GM19467 (cell line): Measurements from ENCODE around the gene CTSD.
"Not testable (repeated sequence)": the region's sequence is repeated elsewhere in the genome, so short reads cannot be mapped to it uniquely, and the experiment has no call there.

Experiments used
- ATAC-seq: cut with Tn5 transposase; IDR thresholded peaks from one replicate; pipeline ENCODE4 v1.9.1; 2021; ENCODE audit warnings: mild to moderate bottlenecking, moderate library complexity; ENCODE audit not compliant: unreplicated experiment

The CTSD gene

DNA sequence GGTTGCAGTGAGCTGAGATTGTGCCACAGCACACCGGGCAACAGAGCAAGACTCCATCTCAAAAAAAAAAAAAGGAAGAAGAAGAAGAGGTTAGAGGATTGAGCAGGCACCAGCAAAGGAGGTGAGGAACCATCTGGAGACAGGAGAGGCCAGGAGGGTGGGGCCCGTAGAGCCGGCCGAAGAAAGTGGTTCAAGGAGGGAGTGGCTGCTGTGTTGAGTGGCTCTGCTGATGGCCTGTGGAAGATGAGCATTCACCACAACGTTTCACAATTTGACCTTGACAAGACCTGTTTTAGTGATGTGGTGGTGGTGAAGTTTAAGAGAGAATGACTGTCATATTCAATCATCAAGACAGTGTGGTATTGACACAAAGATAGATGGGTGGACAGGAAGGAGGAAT, 6.8 kb upstream of the CTSD start:
- no peak for ATAC-seq

DNA sequence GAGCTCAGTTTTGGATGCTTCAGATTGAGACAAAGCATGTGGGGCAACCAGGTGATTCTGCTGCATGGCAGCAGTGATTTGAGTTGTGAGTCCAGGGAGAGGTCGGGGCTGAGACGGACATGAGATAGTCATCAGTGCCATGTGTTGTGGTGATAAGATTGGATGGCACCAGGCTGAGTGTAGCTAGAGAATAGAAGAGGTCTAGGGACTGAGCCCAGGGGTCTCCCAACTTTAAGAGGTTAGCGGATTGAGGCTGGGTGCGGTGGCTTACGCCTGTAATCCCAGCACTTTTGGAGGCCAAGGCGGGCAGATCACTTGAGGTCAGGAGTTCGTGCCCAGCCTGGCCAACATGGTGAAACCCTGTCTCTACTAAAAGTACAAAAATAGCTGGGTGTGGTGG, 6.3 kb upstream of the CTSD start:
- ATAC-seq = no peak

DNA sequence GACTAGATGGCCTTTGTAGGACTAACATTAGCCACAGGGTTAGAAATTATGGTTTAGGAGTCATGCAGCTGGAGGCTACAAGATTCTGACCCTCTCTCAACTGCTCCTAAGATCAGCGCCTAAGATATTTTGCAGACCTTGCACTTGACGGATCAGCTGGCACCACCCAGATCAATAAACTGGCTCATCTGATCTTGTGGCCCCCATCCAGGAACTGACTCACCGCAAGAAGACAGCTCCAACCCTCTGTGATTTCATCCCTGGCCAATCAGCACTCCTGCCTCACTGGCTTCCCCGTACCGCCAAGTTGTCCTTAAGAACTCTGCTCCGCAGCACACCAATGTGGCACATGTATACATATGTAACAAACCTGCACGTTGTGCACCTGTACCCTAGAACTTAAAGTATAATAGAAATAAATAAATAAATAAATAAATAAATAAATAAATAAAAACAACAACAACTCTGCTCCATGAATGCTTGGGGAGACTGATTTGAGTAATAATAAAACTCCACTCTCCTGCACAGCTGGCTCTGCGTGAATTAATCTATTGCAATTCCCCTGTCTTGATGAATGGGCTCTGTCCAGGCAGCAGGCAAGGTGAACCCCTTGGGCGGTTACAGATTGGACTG, 5.7 kb upstream of the CTSD start:
- not testable (repeated sequence) for ATAC-seq

DNA sequence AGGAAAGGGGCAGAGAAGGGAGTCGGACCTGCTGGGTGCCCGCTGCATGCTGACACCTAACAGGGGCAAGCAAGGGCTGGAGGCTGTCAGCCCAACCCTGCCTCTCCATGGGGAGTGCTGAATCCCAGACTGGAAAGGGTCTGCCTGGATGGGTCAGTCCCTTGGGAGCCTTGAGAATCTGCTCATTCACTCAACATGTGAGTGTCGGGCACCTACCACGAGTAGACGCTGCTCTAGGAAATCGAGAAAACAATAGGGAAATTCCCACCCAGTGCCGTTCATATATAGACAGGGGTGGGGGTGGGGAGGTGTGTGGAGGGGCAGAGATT, 4.4 kb upstream of the CTSD start:
- no peak for ATAC-seq

DNA sequence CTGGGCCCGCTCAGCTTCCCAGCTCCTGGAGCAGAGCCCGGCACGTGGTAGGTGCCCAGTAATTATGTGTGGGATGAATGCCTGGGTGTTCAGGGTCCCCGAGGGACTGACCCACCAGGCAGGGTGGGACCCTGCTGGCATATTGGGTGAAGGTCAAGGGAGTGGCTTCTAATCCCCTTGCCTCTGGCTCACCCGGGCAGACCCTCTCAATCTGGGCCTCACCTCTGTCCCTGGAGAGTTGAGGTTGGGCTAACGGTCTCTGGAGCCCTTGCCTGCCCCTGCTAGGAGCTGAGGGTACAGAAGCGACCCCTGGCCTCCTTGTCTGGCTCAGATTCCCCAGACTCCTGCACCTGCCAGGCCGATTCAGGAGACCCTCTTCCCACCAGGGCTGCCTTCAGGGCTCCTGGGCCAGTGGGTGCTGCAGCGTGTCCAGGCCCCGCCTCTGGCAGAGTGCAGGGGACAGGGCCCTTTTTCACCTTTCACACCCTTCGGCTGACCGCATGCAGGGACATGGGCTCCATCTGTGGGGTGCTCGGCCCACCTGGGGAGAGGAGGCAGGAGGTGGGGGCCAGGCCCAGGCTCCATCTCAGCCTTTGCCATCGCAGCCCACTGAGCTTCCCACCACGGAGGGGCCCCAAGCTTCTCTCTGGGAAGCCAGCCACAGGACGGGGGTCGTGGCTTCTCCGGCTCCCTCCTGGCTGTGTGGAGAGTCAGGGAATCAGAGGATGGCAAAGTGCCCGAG, 3.8 kb upstream of the CTSD start:
- no peak for ATAC-seq

DNA sequence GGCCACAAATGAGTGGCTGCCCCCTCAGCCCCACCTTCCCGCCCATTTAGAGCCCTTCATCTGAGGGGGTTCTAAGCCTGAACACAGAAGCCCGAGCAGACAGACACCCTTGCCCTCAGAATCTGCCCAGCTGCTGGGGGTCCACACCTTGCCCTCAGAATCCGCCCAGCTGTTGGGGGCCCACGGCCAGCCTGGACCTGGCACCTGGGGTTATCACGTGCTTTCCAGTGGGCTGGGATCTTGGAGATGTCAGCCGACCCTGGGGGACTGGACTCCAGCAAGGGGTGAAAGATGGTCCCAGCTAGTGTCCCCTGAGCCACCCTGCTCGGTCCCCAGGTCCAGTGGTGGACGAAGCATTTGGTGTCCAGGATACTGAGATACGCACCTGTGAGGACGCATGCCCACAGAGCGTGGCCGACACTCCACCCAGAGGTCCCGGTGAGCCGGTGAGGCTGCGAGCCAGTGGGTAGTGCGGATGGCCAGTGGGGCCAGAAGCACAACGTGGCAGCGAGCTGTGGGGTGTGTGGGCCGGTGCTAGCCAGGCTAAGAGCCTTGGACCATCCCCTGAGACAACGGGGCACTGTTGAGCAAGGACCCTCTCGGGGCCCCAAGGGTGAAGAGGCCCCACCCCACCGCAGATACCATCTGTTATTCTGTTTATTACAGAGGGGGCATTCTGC, 3.1 kb upstream of the CTSD start:
- no peak for ATAC-seq

DNA sequence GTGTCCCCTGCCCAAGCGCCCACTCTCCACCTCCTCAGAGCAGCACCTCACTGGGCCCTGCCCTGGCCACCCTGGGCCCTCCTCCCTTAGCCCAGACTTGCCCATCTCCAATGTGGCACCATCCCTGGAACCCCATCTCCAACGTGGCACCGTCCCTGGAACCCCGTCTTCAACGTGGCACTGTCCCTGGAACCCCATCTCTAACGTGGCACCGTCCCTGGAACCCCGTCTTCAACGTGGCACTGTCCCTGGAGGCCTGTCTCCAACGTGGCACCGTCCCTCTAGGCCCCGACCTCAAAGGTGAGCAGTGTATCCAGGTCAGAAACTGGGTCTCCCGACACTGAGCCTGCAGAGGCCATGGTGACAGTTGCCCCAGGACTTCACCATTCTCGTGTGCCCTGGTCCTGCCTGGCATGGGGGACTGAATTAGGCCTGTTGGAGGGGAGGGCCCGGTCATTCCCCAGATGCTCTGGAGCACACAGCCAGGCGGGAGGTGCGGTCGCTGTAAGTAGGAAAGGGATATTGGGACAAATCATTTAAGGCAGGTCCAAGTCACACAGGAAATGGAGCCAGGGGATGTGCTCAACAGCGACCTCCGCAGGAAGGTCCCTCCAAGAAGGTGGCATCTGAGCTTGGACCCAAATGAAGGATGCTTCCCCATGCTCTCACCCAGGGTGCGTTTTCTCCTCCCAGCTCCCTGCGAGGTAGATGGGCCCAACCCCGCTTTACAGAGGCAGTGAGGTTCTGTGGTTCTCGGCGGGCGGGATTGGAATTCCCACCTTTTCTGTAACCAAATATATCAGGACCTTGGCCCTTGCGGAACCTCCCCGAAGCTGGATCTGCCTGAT, 2.4 kb upstream of the CTSD start:
- no peak for ATAC-seq

DNA sequence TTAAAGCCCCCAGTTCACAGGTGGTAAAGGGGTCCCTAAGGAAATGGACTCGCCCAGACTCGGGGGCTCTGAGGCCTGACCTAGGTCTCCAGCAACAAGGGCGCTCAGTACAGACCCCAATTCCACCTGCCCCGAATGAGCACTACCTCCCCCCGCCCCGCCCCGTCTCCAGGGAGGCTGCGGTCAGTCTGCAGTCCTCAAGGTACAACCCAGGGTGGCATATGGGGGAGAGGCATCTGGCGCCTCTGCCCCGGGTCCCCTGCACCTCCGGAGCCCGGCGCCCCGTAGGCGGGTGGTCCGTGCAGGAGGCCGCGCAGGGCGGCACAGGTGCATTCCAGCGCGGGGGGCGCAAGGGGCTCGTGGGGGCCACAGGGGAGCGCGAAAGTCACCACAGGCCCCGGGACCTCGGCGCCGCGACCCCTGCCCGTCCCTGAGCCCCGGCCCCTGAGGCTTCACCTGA, 361 bp downstream of the CTSD start:
- ATAC-seq = peak; percentile 8

DNA sequence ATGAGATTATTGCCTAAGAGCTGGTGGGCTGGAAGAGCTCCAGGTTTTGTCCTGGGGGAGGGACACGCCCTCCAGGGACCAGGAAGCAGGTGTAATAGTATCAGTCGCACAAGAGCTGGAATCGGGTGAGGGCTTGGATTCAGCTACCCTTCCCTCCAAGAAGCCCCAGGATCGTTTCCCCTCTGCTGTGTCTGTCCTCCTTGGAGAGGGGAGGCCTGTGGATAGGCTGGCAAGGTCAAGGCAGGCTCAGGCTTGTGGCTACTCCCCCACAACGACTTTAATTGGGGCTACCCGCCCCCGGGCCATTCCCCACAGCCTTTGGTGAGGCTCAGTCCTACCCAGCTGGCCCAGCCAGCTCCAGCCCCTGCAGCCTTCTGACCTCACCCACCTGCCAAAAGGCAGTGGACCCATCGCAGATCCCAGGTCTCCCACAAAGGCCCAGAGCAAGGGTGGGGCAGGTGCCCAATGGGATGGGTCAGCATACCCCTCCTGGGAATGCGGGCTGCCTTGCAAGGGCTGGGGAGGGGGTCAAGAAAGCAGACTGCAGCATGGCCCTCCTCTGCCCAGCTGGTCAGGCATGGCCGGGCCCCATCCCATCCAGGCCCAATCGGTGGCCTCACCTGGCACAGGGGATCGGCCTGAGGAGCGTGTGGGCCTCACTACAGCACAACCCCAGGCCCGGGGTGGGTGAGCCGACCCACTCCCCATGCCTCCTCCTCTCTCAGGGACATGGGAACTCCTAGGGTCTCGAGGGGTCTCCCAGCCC, 1.0 kb downstream of the CTSD start:
- ATAC-seq = no peak

DNA sequence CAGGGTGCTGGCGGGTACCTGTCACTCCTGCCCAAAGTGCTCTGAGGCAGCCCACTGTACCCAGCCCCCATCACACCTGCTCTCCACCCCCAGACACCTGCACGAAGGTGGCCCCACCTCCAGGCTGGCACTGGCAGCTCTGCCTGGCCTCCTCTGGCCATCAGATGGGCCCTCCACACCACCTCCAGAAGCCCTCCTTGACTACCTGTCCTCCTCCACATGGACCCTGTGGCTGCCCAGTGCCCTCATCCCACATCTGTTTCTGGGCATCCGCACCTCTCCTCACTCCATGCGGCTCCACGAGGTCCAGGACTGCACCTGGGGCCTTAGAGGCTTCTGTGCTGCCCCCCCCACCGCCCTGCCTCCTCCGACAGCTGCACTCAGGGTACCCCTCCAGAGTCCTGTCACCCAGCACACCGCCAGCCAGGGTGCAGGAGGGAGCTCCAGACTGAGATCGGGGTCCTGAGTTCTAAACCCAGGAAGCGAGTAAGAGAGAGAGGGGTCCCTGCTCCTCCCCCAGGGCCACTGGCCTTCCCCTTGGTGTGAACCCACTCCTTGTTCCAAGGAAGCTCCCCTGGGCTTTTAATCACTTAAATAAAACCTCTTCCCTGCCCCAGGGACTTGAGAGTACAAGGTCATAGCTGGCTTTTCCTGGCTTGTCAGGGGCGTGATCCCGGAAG, 1.7 kb downstream of the CTSD start:
- no peak for ATAC-seq

DNA sequence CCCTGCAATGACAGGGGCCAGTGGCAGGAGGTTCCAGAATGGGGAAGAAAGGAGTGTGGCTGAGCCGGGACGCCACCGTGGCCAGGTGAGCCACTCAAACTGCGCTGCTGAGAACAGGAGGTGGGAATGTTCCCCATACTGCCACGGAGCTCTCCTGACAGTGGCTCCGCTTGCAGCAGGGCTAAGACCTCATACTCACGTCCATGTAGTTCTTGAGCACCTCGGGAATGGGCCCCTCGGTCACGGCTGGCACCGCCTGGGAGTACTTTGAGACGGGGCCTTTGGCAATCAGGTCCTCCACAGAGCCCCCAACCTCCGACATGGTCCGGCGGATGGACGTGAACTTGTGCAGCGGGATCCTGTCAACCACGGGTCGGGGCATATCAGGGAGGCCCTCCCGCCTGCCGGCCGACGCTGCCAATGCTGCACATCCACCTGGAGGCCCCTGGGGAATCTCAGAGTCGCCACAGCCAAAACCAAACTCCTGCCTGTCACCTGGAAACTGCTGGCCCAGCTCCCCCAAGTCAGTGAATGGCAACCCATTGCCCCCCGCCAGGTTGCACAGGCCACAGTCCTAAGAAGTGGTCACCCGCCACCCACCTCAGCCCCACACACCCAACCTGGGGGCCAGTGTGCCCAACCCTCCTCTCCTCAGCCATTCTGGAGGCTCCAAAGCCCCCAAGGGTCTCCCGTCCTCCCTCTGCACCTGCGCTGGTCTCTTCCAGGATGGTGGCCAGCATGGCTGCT, 2.4 kb downstream of the CTSD start:
- no peak for ATAC-seq

DNA sequence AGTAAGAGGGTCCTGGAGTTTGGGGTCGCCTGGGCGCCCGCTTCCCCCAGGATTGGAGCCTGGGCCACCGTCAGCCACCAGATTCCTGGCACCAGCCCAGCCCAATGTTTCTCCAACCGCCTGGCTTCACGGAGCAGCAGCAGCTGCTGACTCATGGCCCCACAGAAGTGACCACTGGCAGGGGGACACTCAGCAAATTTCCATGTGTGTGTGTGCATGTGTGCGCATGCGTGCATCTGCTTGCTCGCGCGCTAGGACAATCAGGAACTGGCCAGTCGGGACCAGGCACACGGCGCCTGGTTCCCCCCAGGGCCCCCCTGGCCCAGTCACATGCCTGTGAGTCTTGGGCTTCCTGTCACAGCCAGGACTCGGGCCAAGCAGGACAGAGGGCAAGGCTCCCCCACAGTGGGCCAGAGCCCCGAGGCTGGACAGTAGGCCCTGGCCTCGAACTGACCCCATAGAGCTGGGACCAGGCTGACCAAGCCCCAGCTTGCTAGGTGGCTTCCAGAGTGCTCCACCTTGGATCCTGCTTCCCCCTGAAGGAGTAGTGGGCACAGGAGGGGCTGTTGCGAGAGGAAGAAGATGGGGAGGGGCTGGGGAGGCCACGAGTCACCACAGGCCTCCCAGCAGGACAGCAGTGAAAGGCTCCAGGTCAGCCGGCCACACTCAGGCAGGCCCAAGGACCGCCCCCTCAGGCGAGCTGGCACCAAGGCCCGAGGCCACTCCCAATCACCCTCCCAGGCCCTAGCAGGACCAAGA, 3.2 kb downstream of the CTSD start:
- ATAC-seq = no peak

DNA sequence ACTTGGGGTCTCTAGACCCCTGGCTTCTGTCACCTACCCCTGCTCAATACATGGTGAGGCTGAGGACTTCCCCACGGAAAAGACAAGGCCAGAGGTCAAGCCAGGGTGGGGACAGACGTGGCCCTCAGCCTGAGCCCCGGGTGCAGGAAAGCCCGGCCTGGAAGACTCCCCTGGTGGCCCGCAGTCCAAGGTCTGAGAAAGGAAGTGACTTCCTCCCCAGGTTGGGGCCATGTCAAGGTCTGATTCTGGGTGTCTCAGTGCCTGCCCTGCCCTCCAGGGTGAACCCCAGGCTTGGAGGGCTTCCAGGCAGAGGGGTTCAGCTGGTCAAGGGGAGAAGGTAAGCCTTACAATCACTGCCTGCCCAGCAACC, 3.9 kb downstream of the CTSD start:
- ATAC-seq = no peak

DNA sequence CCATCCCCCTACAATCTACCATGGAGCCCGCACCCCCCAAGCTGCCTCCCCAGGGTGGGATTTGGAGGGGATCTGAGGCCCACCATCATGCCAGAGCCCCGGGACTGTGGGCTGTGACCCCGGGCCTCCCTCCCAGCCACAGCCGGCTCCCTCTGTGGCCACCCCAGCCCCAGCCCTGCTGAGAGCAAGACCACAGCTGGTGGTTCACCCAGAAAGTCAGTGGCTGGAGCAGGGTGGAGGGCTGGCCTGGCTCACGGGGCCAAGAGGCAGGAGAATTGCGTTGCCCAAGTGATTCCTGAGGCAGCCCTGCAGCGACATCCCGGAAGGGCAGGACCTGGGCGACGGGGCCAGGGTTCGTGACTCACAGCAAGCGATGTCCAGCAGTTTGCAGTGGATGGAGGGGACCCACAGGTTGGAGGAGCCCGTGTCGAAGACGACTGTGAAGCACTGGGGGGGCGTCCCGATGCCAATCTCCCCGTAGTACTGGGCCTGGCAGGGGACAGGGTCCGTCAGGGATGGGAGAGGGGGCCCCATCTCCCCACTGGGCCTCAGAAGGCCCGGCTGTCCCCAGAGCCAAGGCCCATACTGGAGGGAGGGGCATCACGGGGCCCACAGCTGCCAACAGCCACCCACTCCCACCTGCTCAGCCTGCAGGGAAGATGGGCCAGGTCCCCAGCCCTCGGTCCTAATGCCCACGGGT, 4.4 kb downstream of the CTSD start:
- ATAC-seq = no peak

DNA sequence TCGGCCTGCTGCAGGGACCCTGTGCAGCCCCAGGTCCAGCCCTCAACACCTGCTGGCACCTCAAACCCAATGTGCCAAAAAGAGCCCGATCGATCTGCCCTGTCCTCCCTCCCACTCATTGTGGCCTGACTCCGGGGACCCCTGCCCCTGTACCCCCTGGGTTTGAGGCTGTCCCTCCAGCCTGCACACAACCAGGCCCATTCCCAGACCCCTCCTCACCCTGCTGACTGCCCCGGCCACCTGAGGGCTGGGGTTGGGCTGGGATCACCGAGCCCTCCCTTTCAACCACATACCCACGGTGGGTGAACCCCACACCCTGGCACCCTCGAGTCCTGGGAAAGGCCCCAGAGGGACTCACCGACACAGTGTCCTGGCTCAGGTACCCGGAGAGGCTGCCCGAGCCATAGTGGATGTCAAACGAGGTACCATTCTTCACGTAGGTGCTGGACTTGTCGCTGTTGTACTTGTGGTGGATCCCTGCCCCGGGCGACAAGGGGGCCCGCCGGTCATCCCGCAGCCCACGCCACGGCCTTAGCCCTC, 5.0 kb downstream of the CTSD start:
- ATAC-seq = no peak

DNA sequence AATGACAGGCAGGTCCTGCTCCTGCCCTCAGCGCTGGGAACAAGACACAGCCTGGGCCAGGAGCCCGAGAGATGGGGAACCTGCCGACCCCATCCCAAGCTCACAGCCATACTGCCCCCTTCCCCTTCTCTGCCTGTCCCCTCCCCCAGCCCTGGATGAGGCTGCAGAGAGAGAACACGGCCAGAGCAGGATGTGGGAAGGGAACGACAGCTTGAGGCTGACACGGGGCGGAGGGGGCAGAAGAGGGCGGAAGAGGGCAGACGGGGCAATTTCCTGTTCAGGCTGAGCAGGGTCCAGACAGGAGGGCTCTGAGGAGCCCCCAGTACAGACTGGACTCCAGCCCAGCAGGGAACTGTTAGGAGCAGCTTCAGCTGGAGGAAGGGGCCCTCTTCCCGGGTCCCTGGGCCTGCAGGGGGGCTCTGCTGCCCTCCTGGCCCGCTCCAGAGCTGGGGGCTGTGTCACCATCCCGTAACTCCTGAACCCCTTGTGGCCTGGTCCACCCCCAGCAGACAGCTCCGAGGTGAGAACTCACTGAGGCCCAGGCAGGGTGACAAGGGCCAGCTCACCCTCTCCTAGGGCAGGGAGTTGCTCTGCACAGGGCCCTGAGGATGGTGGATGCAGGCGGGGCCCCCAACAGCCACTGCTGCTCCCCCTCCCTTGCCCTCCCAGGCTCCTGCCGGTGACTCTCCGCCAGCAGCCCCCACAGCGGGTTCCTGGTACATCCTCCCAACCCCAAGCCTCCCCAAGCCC, 5.7 kb downstream of the CTSD start:
- no peak for ATAC-seq
